Measurements from ENCODE around the gene CHID1.

- TF ChIP-seq CTCF (IDR thresholded peaks at IDR 0.05): no peak
- no peak for TF ChIP-seq POLR2A (IDR thresholded peaks at IDR 0.05)
These were observed 72.7 kb downstream of the CHID1 start for GRCh38 chr11:837990-838307.

All from right lobe of liver (tissue), 4 donors.